Esophagus muscularis mucosa (tissue), 4 donors: ENCODE data around the gene AVL9. TPM values are rescaled to one million over a fixed set of nuclear protein-coding genes. Genes with fewer than 3 reads are reported as not detected.

Experiments
- total RNA-seq, 4 donors: library from RNA; depleted of rRNA; stranded (reverse); fragments of >200 nt; gene quantifications; one replicate each; pipeline versions ENCODE4 v1.1.0 to v1.2.1, GENCODE V29; 2016

AVL9 gene
- total RNA-seq, 4 donors from 2014 or later, result 18.8 to 27.7 (median 21.3) TPM

Other genes with a start within 250 kb of the AVL9 start
- 10 to 100 TPM; 10.1 to 15.6 (median 12.6) TPM for gene LSM5, start 5.1 kb upstream of the AVL9 start, total RNA-seq